Uterus (tissue), 4 donors: Measurements from ENCODE around the gene MIA2. TPM values are rescaled to one million over a fixed set of nuclear protein-coding genes. Genes with fewer than 3 reads are reported as not detected.
A peak's percentile ranks its signal among the peaks of the same experiment; 100 is the strongest.

Experiments
- DNase-seq, 2 donors: peaks; one replicate each; pipeline ENCODE4 v3.0.0-alpha.2; 2019 to 2020
- H3K27ac ChIP-seq, 2 donors: fragments of 200-600 bp; sonication (generic); 1 replicate in 1 of 2; 2 replicates in 1 of 2; pipeline ENCODE4 v1.5.1; 2016 to 2018
- H3K27me3 ChIP-seq, 2 donors: fragments of 200-600 bp; sonication (generic); one replicate each; pipeline ENCODE4 v1.5.1; 2018 to 2019; ENCODE audit warnings: control low read depth in 1 of 2
- H3K36me3 ChIP-seq, 2 donors: fragments of 200-600 bp; sonication (generic); one replicate each; pipeline ENCODE4 v1.5.1; 2019; ENCODE audit warnings: control low read depth in 1 of 2
- H3K4me1 ChIP-seq, 2 donors: fragments of 200-600 bp; sonication (generic); one replicate each; pipeline ENCODE4 v1.5.1; 2018 to 2019; ENCODE audit warnings: control low read depth in 1 of 2
- H3K4me3 ChIP-seq, 2 donors: fragments of 200-600 bp; sonication (generic); 1 replicate in 1 of 2; 2 replicates in 1 of 2; pipeline ENCODE4 v1.5.1; 2018 to 2019; ENCODE audit warnings: mild to moderate bottlenecking in 1 of 2
- H3K9me3 ChIP-seq, 2 donors: fragments of 200-600 bp; sonication (generic); one replicate each; pipeline ENCODE4 v1.5.1; 2019; ENCODE audit warnings: control low read depth in 1 of 2
- CTCF ChIP-seq, 4 experiments: fragments of 200-600 bp in 2 of 4; fragments of 450-650 bp in 2 of 4; sonication (generic) in 2 of 4; IDR thresholded peaks; one replicate each; pipeline ENCODE4 v1.5.1; 2016 to 2019; ENCODE audit warnings: antibody characterized with exemption in 4 of 4, mild to moderate bottlenecking in 2 of 4, moderate library complexity in 1 of 4
- POLR2A ChIP-seq, 2 donors: fragments of 450-650 bp; IDR thresholded peaks; one replicate each; pipeline ENCODE4 v1.6.1; 2016; ENCODE audit warnings: antibody characterized with exemption in 2 of 2, mild to moderate bottlenecking in 1 of 2, moderate library complexity in 1 of 2
- intact Hi-C: fragments of 100-400 bp; cut with DNase I; formaldehyde crosslinking; loops from one replicate; pipeline ENCODE4 v1.15.1; 2023; ENCODE audit warnings: low total_unique reads
- total RNA-seq, 4 donors: library from RNA; depleted of rRNA in 3 of 4; stranded (reverse); fragments of >200 nt in 3 of 4; gene quantifications; one replicate each; pipeline versions ENCODE4 v1.1.0 to v1.2.4, GENCODE V29; 2014 to 2023
- donor health status: DM: yes; HTN: yes; CAD: no.

Gene MIA2
- total RNA-seq, 4 donors from 2014 or later = 15.3 to 38.2 (median 23.9) TPM

- no peak overlapping the region for H3K27ac ChIP-seq
- no peaks in the 10 kb centered on the region for H3K27me3 ChIP-seq
- TF ChIP-seq POLR2A (IDR thresholded peaks at IDR 0.05) (no peak), CTCF (IDR thresholded peaks at IDR 0.05) (no peak)
- intact Hi-C loops = no loop called here
- H3K9me3 ChIP-seq = peaks cover 0 to 16% of the 10 kb centered on the region in 2 donors
- no peaks in the 10 kb centered on the region for H3K36me3 ChIP-seq
- no peak for DNase-seq
- H3K4me3 ChIP-seq = no peak overlapping the region
- H3K4me1 ChIP-seq = no peaks in the 10 kb centered on the region
Observed at GRCh38 chr14:39369029-39369428, 135.3 kb downstream of the MIA2 start.

GRCh38 chr14:39370415-39370814 is 136.7 kb downstream of the MIA2 start:
- no peak for DNase-seq
- H3K27ac ChIP-seq = no peak overlapping the region
- no peak overlapping the region for H3K4me3 ChIP-seq
- no peaks in the 10 kb centered on the region for H3K36me3 ChIP-seq
- H3K27me3 ChIP-seq = no peaks in the 10 kb centered on the region
- peaks cover 0 to 2% of the 10 kb centered on the region in 2 donors for H3K9me3 ChIP-seq
- no peaks in the 10 kb centered on the region for H3K4me1 ChIP-seq
- TF ChIP-seq POLR2A (IDR thresholded peaks at IDR 0.05) = no peak
- intact Hi-C loops = no loop called here

GRCh38 chr14:39372656-39373055 is 138.9 kb downstream of the MIA2 start:
- intact Hi-C loops = no loop called here
- Histone ChIP-seq H3K27ac (no peak overlapping the region), H3K27me3 (no peaks in the 10 kb centered on the region), H3K4me1 (no peaks in the 10 kb centered on the region), H3K36me3 (no peaks in the 10 kb centered on the region), H3K4me3 (no peak overlapping the region), H3K9me3 (no peaks in the 10 kb centered on the region)
- DNase-seq = no peak
- TF ChIP-seq CTCF (IDR thresholded peaks at IDR 0.05) (no peak), POLR2A (IDR thresholded peaks at IDR 0.05) (no peak)

- intact Hi-C loops = no loop called here
- Histone ChIP-seq H3K36me3 (no peaks in the 10 kb centered on the region), H3K4me1 (no peaks in the 10 kb centered on the region), H3K27ac (peak overlapping the region in 1 of 2 donors; percentile 11), H3K9me3 (no peaks in the 10 kb centered on the region), H3K27me3 (no peaks in the 10 kb centered on the region), H3K4me3 (no peak overlapping the region)
- DNase-seq = no peak
- TF ChIP-seq CTCF (IDR thresholded peaks at IDR 0.05) = no peak
- no peak for TF ChIP-seq POLR2A (IDR thresholded peaks at IDR 0.05)
Observed at GRCh38 chr14:39374851-39375250, 141.1 kb downstream of the MIA2 start.

- no peaks in the 10 kb centered on the region for H3K4me1 ChIP-seq
- intact Hi-C loops = no loop called here
- no peaks in the 10 kb centered on the region for H3K36me3 ChIP-seq
- no peak for TF ChIP-seq CTCF (IDR thresholded peaks at IDR 0.05)
- no peak for TF ChIP-seq POLR2A (IDR thresholded peaks at IDR 0.05)
- peak overlapping the region; percentile 46 to 78 for H3K27ac ChIP-seq
- no peaks in the 10 kb centered on the region for H3K9me3 ChIP-seq
- no peak for DNase-seq
- no peaks in the 10 kb centered on the region for H3K27me3 ChIP-seq
- no peak overlapping the region for H3K4me3 ChIP-seq
Observed at GRCh38 chr14:39376667-39377403, 143.1 kb downstream of the MIA2 start.
